Rectal smooth muscle tissue (tissue), 1 donor: ENCODE results near the gene ME2.
"Not testable (repeated sequence)": the region's sequence is repeated elsewhere in the genome, so short reads cannot be mapped to it uniquely, and the experiment has no call there.

Experiments
- H3K27ac ChIP-seq: one replicate; pipeline ENCODE4 v1.7.0; 2013; ENCODE audit warnings: low read depth, low read length, inconsistent platforms
- H3K27me3 ChIP-seq: one replicate; pipeline ENCODE4 v1.7.0; 2013; ENCODE audit warnings: low read length; ENCODE audit not compliant: control insufficient read depth, insufficient read depth
- H3K36me3 ChIP-seq: one replicate; pipeline ENCODE4 v1.7.0; 2013; ENCODE audit warnings: low read length; ENCODE audit not compliant: control insufficient read depth, insufficient read depth
- H3K4me1 ChIP-seq: one replicate; pipeline ENCODE4 v1.7.0; 2013; ENCODE audit warnings: low read length; ENCODE audit not compliant: control insufficient read depth, insufficient read depth
- H3K4me3 ChIP-seq: one replicate; pipeline ENCODE4 v1.7.0; 2013; ENCODE audit warnings: low read length
- H3K9ac ChIP-seq: one replicate; pipeline ENCODE4 v1.7.0; 2013; ENCODE audit warnings: low read length

ME2 gene

GRCh38 chr18:50869150-50869549, 9.8 kb upstream of the ME2 start:
- H3K4me1 ChIP-seq = no peaks in the 10 kb centered on the region
- H3K4me3 ChIP-seq = no peak overlapping the region
- H3K27me3 ChIP-seq = no peaks in the 10 kb centered on the region
- no peaks in the 10 kb centered on the region for H3K36me3 ChIP-seq
- H3K27ac ChIP-seq = no peak overlapping the region
- H3K9ac ChIP-seq = no peak overlapping the region

DNA sequence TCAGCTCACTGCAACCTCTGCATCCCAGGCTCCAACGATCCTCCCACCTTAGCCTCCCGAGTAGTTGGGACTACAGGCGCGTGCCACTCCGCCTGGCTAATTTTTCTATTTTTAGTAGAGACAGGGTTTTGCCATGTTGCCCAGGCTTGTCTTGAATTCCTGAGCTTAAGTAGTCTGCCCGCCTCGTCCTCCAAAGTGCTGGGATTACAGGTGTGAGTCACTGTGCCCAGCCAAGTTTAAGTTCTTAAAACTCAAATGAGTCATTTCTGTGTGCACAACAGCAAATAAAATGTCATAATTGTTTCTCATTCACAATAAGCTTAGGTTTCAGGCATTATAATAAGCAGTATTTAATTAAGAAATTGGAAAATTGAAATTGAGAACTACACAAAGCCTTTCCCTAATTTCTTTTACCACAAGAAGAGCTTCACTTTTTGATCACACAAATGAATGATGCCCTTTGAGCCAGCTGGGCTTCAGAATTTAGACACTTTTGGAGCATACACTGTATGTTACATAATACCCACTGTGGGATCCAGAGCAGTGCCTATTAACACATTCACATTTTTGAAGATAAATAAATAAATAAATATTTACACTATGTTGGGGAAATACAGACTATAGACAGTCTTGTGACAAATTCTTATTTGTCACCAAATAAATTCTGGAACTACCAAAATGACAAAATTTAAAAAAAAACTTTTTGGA, 8.6 kb upstream of the ME2 start:
- Histone ChIP-seq H3K27ac (no peak overlapping the region), H3K9ac (no peak overlapping the region), H3K4me3 (no peak overlapping the region), H3K27me3 (no peaks in the 10 kb centered on the region), H3K36me3 (no peaks in the 10 kb centered on the region), H3K4me1 (no peaks in the 10 kb centered on the region)

- no peak overlapping the region for H3K27ac ChIP-seq
- no peaks in the 10 kb centered on the region for H3K4me1 ChIP-seq
- no peak overlapping the region for H3K9ac ChIP-seq
- no peaks in the 10 kb centered on the region for H3K27me3 ChIP-seq
- H3K36me3 ChIP-seq = no peaks in the 10 kb centered on the region
- H3K4me3 ChIP-seq = no peak overlapping the region
These were observed 7.1 kb upstream of the ME2 start for GRCh38 chr18:50871846-50872245.

DNA sequence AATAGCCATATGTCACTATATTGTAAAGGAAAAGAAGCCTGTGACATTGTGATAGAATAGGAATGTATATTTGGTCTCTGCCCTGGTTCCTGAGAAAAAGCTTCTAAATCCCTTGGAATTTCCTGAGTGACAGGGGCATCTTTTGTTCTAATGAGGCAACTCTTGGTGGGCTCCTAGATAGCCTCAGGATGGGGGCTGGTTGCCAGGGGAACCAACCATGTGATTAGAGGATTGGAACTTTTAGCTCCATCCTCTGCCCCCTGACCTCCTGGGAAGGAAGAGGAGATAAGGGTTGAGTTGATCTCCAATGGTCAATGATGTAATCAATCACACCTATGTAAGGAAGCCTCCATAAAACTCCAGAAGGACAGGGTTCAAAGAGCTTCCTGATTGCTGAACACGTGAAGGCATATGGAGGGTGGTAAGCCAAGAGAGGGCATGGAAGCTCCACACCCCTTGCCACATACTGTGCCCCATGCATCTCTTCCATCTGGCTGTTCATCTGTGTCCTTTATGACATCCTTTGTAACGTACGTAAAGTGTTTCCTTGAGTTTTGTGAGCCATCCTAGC, 2.9 kb upstream of the ME2 start:
- Histone ChIP-seq H3K36me3 (no peaks in the 10 kb centered on the region), H3K27ac (no peak overlapping the region), H3K4me3 (no peak overlapping the region), H3K27me3 (no peaks in the 10 kb centered on the region), H3K4me1 (peaks cover 7% of the 10 kb centered on the region), H3K9ac (no peak overlapping the region)

- Histone ChIP-seq H3K4me1 (peaks cover 7% of the 10 kb centered on the region), H3K27ac (peak overlapping the region; percentile 90), H3K9ac (no peak overlapping the region), H3K4me3 (peak overlapping the region; percentile 86), H3K27me3 (no peaks in the 10 kb centered on the region), H3K36me3 (no peaks in the 10 kb centered on the region)
These were observed 1.2 kb upstream of the ME2 start for GRCh38 chr18:50877545-50878265.

DNA sequence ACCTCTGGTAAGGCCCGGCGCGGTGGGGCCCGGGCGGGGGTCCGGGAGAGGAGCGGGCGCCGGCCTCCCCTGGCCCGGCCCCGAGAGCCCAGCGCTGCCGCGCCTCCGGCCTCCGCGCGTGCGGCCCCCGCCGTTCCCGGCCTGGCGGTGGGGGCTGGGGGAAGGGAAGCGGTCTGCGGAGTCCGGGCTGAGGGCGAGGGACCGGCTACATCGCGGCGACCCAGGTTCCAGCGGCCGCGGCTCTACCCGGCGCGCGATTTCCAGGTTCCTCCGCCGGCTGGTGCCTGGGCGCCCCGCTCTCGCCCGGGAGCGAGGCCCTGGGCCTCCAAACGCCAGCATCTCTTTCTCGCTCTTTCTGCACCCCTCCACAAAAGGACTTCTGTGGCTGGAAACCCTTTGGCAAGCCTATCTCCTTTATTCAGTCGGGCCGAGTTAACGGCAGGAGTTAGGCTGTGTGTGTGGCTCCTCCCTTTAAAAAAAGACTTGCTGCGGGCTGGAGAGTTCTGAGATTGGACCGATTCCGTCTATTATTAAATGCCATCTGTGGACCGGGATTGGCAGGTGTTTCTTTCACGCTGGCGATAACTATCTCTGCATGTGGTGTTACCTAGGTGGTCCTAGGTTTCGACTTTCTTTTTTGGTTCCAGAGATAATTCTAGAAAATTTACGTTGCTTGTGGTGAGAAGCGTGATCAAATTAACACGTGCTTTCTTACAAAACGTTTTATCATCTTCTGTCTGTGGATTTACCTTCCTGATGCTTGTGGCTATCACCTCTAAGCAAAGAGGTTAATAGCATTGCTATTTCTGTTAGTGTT, 592 bp downstream of the ME2 start:
- Histone ChIP-seq H3K9ac (peak overlapping the region; percentile 36), H3K36me3 (no peaks in the 10 kb centered on the region), H3K27ac (peak overlapping the region; percentile 90), H3K4me3 (peak overlapping the region; percentile 77), H3K27me3 (no peaks in the 10 kb centered on the region), H3K4me1 (peaks cover 7% of the 10 kb centered on the region)

DNA sequence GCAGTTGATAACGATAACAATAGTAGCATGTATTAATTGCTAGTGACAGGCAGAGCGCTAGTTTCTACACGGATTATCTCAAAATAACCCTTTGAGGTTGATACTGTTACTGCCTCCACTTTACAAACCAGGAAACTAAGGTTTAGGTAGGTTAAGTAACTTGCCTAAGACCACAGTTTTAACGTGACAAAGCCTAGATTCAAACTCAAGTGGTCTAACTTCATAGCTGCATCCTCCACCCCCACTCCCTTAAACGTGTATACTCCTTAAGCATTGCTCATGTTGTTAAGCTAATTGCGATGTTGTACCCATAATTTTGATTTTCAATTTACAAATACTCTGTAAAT, 1.2 kb downstream of the ME2 start:
- Histone ChIP-seq H3K27me3 (no peaks in the 10 kb centered on the region), H3K36me3 (no peaks in the 10 kb centered on the region), H3K27ac (no peak overlapping the region), H3K4me1 (peaks cover 7% of the 10 kb centered on the region), H3K4me3 (peak overlapping the region; percentile 77), H3K9ac (no peak overlapping the region)

DNA sequence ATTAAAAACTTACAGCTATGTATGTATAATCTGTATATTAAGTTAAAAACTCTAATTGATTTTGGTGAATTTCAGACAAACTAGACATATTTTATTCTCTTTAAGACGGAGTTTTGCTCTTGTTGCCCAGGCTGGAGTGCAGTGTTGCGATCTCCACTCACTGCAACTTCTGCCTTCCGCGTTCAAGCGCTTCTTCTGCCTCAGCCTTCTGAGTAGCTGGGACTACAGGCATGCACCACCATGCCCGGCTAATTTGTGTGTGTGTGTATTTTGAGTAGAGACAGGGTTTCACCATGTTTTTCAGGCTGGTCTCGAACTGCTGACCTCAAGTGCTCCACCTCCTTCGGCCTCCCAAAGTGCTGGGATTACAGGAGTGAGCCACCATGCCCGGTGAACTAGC, 2.0 kb downstream of the ME2 start:
- not testable (repeated sequence) for H3K4me3 ChIP-seq, H3K27ac ChIP-seq, H3K4me1 ChIP-seq, H3K36me3 ChIP-seq, H3K9ac ChIP-seq, H3K27me3 ChIP-seq

- H3K9ac ChIP-seq = no peak overlapping the region
- no peaks in the 10 kb centered on the region for H3K4me1 ChIP-seq
- H3K4me3 ChIP-seq = no peak overlapping the region
- H3K36me3 ChIP-seq = no peaks in the 10 kb centered on the region
- H3K27ac ChIP-seq = no peak overlapping the region
- H3K27me3 ChIP-seq = no peaks in the 10 kb centered on the region
These were observed 8.0 kb downstream of the ME2 start for GRCh38 chr18:50886929-50887328.

- Histone ChIP-seq H3K4me3 (no peak overlapping the region), H3K4me1 (no peaks in the 10 kb centered on the region), H3K27ac (no peak overlapping the region), H3K27me3 (no peaks in the 10 kb centered on the region), H3K9ac (no peak overlapping the region), H3K36me3 (peaks cover 5% of the 10 kb centered on the region)
These were observed 16.6 kb downstream of the ME2 start for GRCh38 chr18:50895350-50896045.

- Histone ChIP-seq H3K36me3 (peaks cover 5% of the 10 kb centered on the region), H3K9ac (no peak overlapping the region), H3K4me1 (no peaks in the 10 kb centered on the region), H3K4me3 (no peak overlapping the region), H3K27ac (no peak overlapping the region), H3K27me3 (no peaks in the 10 kb centered on the region)
These were observed 17.2 kb downstream of the ME2 start for GRCh38 chr18:50896093-50896492.

- no peak overlapping the region for H3K4me3 ChIP-seq
- no peaks in the 10 kb centered on the region for H3K4me1 ChIP-seq
- H3K27me3 ChIP-seq = no peaks in the 10 kb centered on the region
- no peak overlapping the region for H3K9ac ChIP-seq
- peaks cover 5% of the 10 kb centered on the region for H3K36me3 ChIP-seq
- H3K27ac ChIP-seq = no peak overlapping the region
These were observed 20.0 kb downstream of the ME2 start for GRCh38 chr18:50898919-50899318.
